OCI-LY3 (cell line): Measurements from ENCODE around the gene UNC13C.

Experiments used
- H2AFZ ChIP-seq: fragments of 200-600, 300-600 bp; shearing (Covaris generic); 2 replicates; pipeline ENCODE4 v1.6.0; 2014; ENCODE audit warnings: antibody characterized with exemption, low read depth, low read length
- H3K27ac ChIP-seq: fragments of 200-600, 300-600 bp; sonication (generic); 2 replicates; pipeline ENCODE4 v1.5.1; 2014; ENCODE audit warnings: mild to moderate bottlenecking, low read length, moderate library complexity, mixed read lengths
- H3K27me3 ChIP-seq: fragments of 200-600, 300-600 bp; sonication (generic); 2 replicates; pipeline ENCODE4 v1.6.1; 2014; ENCODE audit warnings: low read depth, low read length, mixed read lengths
- H3K36me3 ChIP-seq: fragments of 200-600, 300-600 bp; sonication (generic); replicated peaks from 2 replicates; pipeline ENCODE3; 2014; ENCODE audit warnings: low read depth, low read length, mixed read lengths
- H3K4me1 ChIP-seq: fragments of 300-600, 200-600 bp; sonication (generic); 2 replicates; pipeline ENCODE4 v1.6.1; 2014; ENCODE audit warnings: low read length, mixed read lengths
- H3K4me2 ChIP-seq: fragments of 200-600, 300-600 bp; sonication (generic); 2 replicates; pipeline ENCODE4 v1.6.1; 2014; ENCODE audit warnings: low read length, mixed read lengths
- H3K4me3 ChIP-seq: fragments of 300-600, 200-600 bp; sonication (generic); 2 replicates; pipeline ENCODE4 v1.5.1; 2014; ENCODE audit warnings: antibody characterized with exemption, mild to moderate bottlenecking, low read length, moderate library complexity
- H3K79me2 ChIP-seq: fragments of 300-600, 200-600 bp; shearing (Covaris generic); 2 replicates; pipeline ENCODE4 v1.6.1; 2014; ENCODE audit warnings: mild to moderate bottlenecking, low read length, mixed read lengths
- H3K9ac ChIP-seq: fragments of 300-600, 200-600 bp; shearing (Covaris generic); 2 replicates; pipeline ENCODE4 v1.6.0; 2014; ENCODE audit warnings: mild to moderate bottlenecking, low read length, moderate library complexity
- H3K9me3 ChIP-seq: fragments of 200-600, 300-600 bp; shearing (Covaris generic); 2 replicates; pipeline ENCODE4 v1.6.1; 2014; ENCODE audit warnings: low read length, mixed read lengths; ENCODE audit not compliant: insufficient read depth
- H4K20me1 ChIP-seq: fragments of 200-600, 300-600 bp; sonication (generic); 2 replicates; pipeline ENCODE4 v1.6.1; 2016; ENCODE audit warnings: low read length, mixed read lengths; ENCODE audit not compliant: insufficient read depth
- CTCF ChIP-seq: fragments of 200-600, 300-600 bp; sonication (generic); IDR thresholded peaks from 2 replicates; pipeline ENCODE4 v1.5.1; 2014; ENCODE audit warnings: antibody characterized with exemption, low read length, low read depth
- EZH2phosphoT487 ChIP-seq: fragments of 200-600 bp; shearing (Covaris generic); IDR thresholded peaks from 2 replicates; pipeline ENCODE4 v1.6.1; 2018; ENCODE audit warnings: antibody characterized with exemption, mixed run types, low read depth

The UNC13C gene

GRCh38 chr15:54515664-54516582, 537.7 kb downstream of the UNC13C start:
- H3K79me2 ChIP-seq, result no peaks in the 10 kb centered on the region

GRCh38 chr15:54517366-54517765, 539.1 kb downstream of the UNC13C start:
- Histone ChIP-seq H3K27me3 (no peaks in the 10 kb centered on the region), H3K36me3 (no peaks in the 10 kb centered on the region), H2AFZ (no peak overlapping the region), H3K4me1 (no peaks in the 10 kb centered on the region), H4K20me1 (no peaks in the 10 kb centered on the region), H3K9ac (no peak overlapping the region), H3K4me3 (no peak overlapping the region), H3K9me3 (no peaks in the 10 kb centered on the region), H3K4me2 (no peak overlapping the region), H3K79me2 (no peaks in the 10 kb centered on the region), H3K27ac (no peak overlapping the region)
- TF ChIP-seq CTCF (no peak), EZH2phosphoT487 (no peak)

More at GRCh38 chr15:54515664-54516582, 537.7 kb downstream of the UNC13C start:
- no peaks in the 10 kb centered on the region for H4K20me1 ChIP-seq
- no peaks in the 10 kb centered on the region for H3K36me3 ChIP-seq
- no peaks in the 10 kb centered on the region for H3K27me3 ChIP-seq
- no peaks in the 10 kb centered on the region for H3K9me3 ChIP-seq
- no peak overlapping the region for H3K9ac ChIP-seq
- H3K4me1 ChIP-seq, result no peaks in the 10 kb centered on the region
- no peak overlapping the region for H3K4me2 ChIP-seq
- no peak overlapping the region for H3K4me3 ChIP-seq
- H3K27ac ChIP-seq, result no peak overlapping the region
- H2AFZ ChIP-seq, result no peak overlapping the region
- no peak for TF ChIP-seq CTCF

GRCh38 chr15:54518156-54518882, 540.1 kb downstream of the UNC13C start:
- H4K20me1 ChIP-seq, result no peaks in the 10 kb centered on the region

More at GRCh38 chr15:54518156-54518882, 540.1 kb downstream of the UNC13C start:
- Histone ChIP-seq H3K79me2 (no peaks in the 10 kb centered on the region), H3K9ac (no peak overlapping the region), H3K36me3 (no peaks in the 10 kb centered on the region), H3K4me3 (no peak overlapping the region), H2AFZ (peak overlapping the region; percentile 28; the same call in 1 of the 2 replicates), H3K27ac (no peak overlapping the region), H3K4me1 (no peaks in the 10 kb centered on the region), H3K9me3 (no peaks in the 10 kb centered on the region), H3K27me3 (no peaks in the 10 kb centered on the region), H3K4me2 (no peak overlapping the region)
- no peak for TF ChIP-seq EZH2phosphoT487
- no peak for TF ChIP-seq CTCF
